Fibroblast of pulmonary artery (primary cell): ENCODE measurements around the gene FHIT.

Source experiments
- DNase-seq: peaks from one replicate; pipeline ENCODE4 v3.0.0-alpha.2; 2010; ENCODE audit warnings: low read depth
- H3K4me3 ChIP-seq: replicated peaks from 2 replicates; pipeline ENCODE4 v1.5.1; 2011; ENCODE audit warnings: low read depth, mild to moderate bottlenecking, control low read depth, low read length, moderate library complexity
- TF ChIP-seq, protein P1 (sequence below): IDR thresholded peaks from 2 replicates; pipeline ENCODE4 v1.5.1; 2011; ENCODE audit warnings: mild to moderate bottlenecking, control low read depth, low read length, inconsistent platforms; ENCODE audit errors: missing control alignments

FHIT gene

DNA sequence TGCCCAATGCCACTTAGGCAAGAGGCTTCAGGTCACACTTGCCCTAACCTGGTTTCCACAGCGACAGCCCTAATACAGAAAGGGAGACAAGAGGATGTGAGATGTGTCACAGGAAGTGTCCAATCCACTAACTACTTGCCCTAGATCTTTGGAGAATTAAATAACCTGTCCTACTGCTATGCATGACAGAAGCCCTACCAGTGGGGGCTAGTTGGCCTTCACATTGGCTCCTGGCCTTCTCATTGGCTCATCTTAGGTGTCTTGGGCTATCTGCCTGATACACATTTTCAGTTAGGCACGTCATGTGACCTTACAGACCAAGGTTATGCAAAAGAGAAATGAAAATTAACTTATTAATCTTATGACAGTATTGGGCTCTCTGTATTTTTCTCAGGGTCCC lies 449.9 kb downstream of the FHIT start:
- no peak overlapping the region for H3K4me3 ChIP-seq
- no peak for DNase-seq
- TF ChIP-seq, protein P1, sequence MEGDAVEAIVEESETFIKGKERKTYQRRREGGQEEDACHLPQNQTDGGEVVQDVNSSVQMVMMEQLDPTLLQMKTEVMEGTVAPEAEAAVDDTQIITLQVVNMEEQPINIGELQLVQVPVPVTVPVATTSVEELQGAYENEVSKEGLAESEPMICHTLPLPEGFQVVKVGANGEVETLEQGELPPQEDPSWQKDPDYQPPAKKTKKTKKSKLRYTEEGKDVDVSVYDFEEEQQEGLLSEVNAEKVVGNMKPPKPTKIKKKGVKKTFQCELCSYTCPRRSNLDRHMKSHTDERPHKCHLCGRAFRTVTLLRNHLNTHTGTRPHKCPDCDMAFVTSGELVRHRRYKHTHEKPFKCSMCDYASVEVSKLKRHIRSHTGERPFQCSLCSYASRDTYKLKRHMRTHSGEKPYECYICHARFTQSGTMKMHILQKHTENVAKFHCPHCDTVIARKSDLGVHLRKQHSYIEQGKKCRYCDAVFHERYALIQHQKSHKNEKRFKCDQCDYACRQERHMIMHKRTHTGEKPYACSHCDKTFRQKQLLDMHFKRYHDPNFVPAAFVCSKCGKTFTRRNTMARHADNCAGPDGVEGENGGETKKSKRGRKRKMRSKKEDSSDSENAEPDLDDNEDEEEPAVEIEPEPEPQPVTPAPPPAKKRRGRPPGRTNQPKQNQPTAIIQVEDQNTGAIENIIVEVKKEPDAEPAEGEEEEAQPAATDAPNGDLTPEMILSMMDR: no peak

GRCh38 chr3:60798456-60798855 lies 452.8 kb downstream of the FHIT start:
- TF ChIP-seq, protein P1: no peak
- no peak overlapping the region for H3K4me3 ChIP-seq
- no peak for DNase-seq

DNA sequence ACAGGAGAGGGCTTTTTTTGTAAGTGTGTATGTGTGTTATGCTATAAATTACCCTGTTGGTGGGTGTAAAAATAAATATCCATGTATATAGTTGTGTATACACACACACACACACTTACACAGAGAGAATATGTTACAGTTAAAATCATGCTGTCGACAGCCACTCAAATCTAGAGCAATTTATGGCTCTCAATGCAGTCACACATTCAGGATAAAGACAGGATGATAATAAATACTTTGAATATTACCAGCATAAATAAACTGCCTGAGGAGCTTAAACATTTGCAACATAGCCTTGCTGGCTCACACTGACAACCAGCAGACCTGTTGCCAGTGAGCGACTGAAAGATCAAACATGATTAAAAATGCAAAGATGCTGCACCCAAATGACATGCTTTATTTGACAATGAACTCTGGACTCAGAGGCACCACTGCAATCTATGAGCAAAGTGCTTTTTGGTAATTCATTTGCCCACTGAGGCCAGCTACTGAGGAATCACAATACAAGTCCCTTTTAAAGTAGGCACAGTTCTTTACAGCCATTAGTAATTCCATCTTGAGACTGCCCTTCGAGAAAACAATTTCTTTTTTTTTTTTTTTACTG lies 458.9 kb downstream of the FHIT start:
- H3K4me3 ChIP-seq: no peak overlapping the region
- DNase-seq: no peak
- TF ChIP-seq, protein P1: no peak

DNA sequence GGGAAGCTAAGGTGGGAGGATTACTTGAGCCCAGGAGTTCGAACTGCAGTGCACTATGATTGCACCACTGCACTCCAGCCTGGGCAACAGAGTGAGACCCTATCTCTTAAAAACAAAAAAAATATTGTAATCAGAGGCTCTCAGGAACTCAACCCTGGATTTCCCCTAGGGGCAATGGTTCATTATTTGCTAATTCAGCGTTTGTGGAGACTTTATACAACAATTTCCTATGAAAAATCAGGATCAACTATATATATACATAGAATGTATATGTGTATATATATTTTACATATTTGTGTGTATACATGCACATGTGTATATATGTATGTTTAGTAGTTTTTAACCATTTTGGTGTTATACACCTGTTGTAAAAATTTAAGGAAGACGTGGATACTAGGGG lies 463.1 kb downstream of the FHIT start:
- TF ChIP-seq, protein P1: no peak
- H3K4me3 ChIP-seq: no peak overlapping the region

GRCh38 chr3:60781935-60782334 lies 469.3 kb downstream of the FHIT start:
- TF ChIP-seq, protein P1: no peak
- no peak for DNase-seq

More for the DNA sequence above, 463.1 kb downstream of the FHIT start:
- DNase-seq: no peak

DNA sequence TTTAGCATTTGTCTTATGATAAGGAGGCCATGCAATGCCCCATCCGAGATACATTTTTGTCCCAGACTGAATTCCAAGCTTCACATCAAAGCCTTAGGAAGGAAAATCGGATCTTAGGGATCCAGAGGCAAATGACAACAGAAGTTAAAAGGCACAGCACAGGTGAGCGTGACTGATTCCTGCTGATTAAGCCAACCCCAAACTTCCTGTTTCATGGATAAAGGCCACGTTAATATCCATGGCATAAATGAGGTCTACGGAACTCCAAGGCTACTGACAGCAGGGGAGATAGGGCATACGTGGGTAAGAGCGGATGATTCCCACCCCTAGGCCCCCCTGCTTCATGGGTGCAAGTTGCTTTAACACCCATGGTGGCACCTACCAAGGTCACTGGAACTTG lies 471.6 kb downstream of the FHIT start:
- TF ChIP-seq, protein P1: no peak
- no peak for DNase-seq
- no peak overlapping the region for H3K4me3 ChIP-seq

More at GRCh38 chr3:60781935-60782334, 469.3 kb downstream of the FHIT start:
- no peak overlapping the region for H3K4me3 ChIP-seq

GRCh38 chr3:60775985-60776384 lies 475.3 kb downstream of the FHIT start:
- no peak for DNase-seq
- TF ChIP-seq, protein P1: no peak
- no peak overlapping the region for H3K4me3 ChIP-seq
